ENCODE data around the gene GPR137. TPM values are rescaled to one million over a fixed set of nuclear protein-coding genes. Genes with fewer than 3 reads are reported as not detected.

Gene GPR137
- total RNA-seq, 4 donors from 2014 or later: 12.5 to 25.7 (median 20.0) TPM

DNA sequence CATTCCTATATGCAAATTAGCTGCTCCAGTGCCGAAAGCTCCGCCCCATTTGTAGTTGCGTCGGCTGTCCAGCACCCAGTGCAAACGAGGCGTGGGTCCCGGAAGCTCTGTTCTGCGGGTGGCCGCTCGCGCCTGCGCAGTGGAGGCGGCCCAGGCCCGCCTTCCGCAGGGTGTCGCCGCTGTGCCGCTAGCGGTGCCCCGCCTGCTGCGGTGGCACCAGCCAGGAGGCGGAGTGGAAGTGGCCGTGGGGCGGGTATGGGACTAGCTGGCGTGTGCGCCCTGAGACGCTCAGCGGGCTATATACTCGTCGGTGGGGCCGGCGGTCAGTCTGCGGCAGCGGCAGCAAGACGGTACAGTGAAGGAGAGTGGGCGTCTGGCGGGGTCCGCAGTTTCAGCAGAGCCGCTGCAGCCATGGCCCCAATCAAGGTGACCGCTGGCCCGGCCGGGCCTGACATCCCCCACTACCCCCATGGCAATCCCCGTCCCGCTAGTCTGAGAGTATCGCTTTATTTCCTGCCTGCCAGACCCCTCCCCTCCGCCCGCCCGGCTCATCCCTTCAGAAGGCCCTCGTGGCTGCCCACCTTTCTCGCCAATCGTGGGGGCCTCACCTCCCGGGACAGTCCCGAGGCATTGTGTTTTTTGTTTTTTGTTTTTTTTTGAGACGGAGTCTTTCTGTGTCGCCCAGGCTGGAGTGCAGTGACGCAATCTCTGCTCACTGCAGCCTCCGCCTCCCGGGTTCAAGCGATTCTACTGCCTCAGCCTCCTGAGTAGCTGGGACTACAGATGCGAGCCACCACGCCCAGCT lies 32.5 kb downstream of the GPR137 start, which contains the start of gene PRDX5:
PRDX5 (plus strand) TSS at position 161 of the 805 bp plus-strand sequence; CDS start at position 256, 95 bp downstream.
- peak; percentile 93 for DNase-seq (ENCODE audit: low spot score in 2 of 2)
- Histone ChIP-seq H3K9me3 (no peaks in the 10 kb centered on the region), H3K27ac (peak within 1 kb of the TSS; percentile 96 to 99 (median 98)), H3K4me1 (peaks cover 0 to 34% (median 13%) of the 10 kb centered on the region in 4 donors), H3K36me3 (peaks cover 0 to 70% (median 19%) of the 10 kb centered on the region in 3 donors), H3K4me3 (peak within 1 kb of the TSS; percentile 51 to 96 (median 84)), H3K27me3 (no peaks in the 10 kb centered on the region)
- WGBS, 2 donors: 1% methylated on average over 39 to 61 of the region's 61 CpGs
- TF ChIP-seq EP300 (IDR thresholded peaks at IDR 0.05): peak in 1 of 2 donors; percentile 85
- TF ChIP-seq CTCF (IDR thresholded peaks at IDR 0.05): peak; percentile 39 to 72 (median 62)
- TF ChIP-seq POLR2A (IDR thresholded peaks at IDR 0.05): peak; percentile 80 to 83

GRCh38 chr11:64318766-64319761 lies 33.4 kb downstream of the GPR137 start:
- Histone ChIP-seq H3K9me3 (no peaks in the 10 kb centered on the region), H3K27me3 (no peaks in the 10 kb centered on the region), H3K4me3 (peak overlapping the region; percentile 51 to 96 (median 84)), H3K36me3 (peaks cover 0 to 66% (median 19%) of the 10 kb centered on the region in 3 donors), H3K27ac (peak overlapping the region; percentile 96 to 99 (median 98)), H3K4me1 (peaks cover 0 to 34% (median 13%) of the 10 kb centered on the region in 4 donors)
- WGBS, 2 donors: 28 to 30% methylated on average over 16 to 19 of the region's 19 CpGs
- TF ChIP-seq POLR2A (IDR thresholded peaks at IDR 0.05) (no peak), EP300 (IDR thresholded peaks at IDR 0.05) (no peak), CTCF (IDR thresholded peaks at IDR 0.05) (no peak)
- DNase-seq (ENCODE audit: low spot score in 2 of 2): no peak

DNA sequence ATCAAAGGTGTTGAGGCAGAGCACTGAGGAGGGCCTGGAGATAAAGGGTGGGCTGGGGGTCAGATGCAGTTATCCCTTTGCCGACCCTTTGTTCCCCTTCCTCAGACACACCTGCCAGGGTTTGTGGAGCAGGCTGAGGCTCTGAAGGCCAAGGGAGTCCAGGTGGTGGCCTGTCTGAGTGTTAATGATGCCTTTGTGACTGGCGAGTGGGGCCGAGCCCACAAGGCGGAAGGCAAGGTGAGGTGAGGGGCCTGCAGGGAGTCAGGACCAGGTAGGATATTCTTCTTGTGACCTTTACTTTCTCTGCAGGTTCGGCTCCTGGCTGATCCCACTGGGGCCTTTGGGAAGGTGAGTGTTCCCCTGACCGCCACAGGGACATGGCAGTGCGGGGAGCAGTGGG lies 34.9 kb downstream of the GPR137 start:
- H3K36me3 ChIP-seq: peaks cover 0 to 51% (median 15%) of the 10 kb centered on the region in 3 donors
- TF ChIP-seq POLR2A (IDR thresholded peaks at IDR 0.05): no peak
- TF ChIP-seq CTCF (IDR thresholded peaks at IDR 0.05): no peak
- no peak for TF ChIP-seq EP300 (IDR thresholded peaks at IDR 0.05)
- no peaks in the 10 kb centered on the region for H3K27me3 ChIP-seq
- peaks cover 0 to 33% (median 13%) of the 10 kb centered on the region in 4 donors for H3K4me1 ChIP-seq
- 93% methylated on average over 7 of the region's 7 CpGs for WGBS, 2 donors
- H3K9me3 ChIP-seq: no peaks in the 10 kb centered on the region
- H3K4me3 ChIP-seq: no peak overlapping the region
- no peak for DNase-seq (ENCODE audit: low spot score in 2 of 2)
- peak overlapping the region in 1 of 4 donors; percentile 40 for H3K27ac ChIP-seq

- H3K27ac ChIP-seq: peak overlapping the region in 1 of 4 donors; percentile 40
These were observed 35.4 kb downstream of the GPR137 start for GRCh38 chr11:64321026-64321425.

More at GRCh38 chr11:64321026-64321425, 35.4 kb downstream of the GPR137 start:
- no peak for DNase-seq (ENCODE audit: low spot score in 2 of 2)
- H3K27me3 ChIP-seq: no peaks in the 10 kb centered on the region
- TF ChIP-seq EP300 (IDR thresholded peaks at IDR 0.05): no peak
- no peak for TF ChIP-seq CTCF (IDR thresholded peaks at IDR 0.05)
- TF ChIP-seq POLR2A (IDR thresholded peaks at IDR 0.05): no peak
- WGBS, 2 donors: 80 to 83% methylated on average over 5 of the region's 5 CpGs
- peaks cover 0 to 46% (median 11%) of the 10 kb centered on the region in 3 donors for H3K36me3 ChIP-seq
- no peak overlapping the region for H3K4me3 ChIP-seq
- peaks cover 0 to 28% (median 12%) of the 10 kb centered on the region in 4 donors for H3K4me1 ChIP-seq
- H3K9me3 ChIP-seq: no peaks in the 10 kb centered on the region

Data from tibial nerve (tissue), 4 donors.